Mammary epithelial cell (primary cell): Measurements from ENCODE around the gene CLCN2.

Experiments
- CTCF ChIP-seq, 2 donors: IDR thresholded peaks in 1 of 2; conservative IDR thresholded peaks in 1 of 2; 2 replicates each; pipeline ENCODE4 v1.5.1; 2011 to 2012; ENCODE audit warnings: inconsistent platforms in 2 of 2, low read length in 2 of 2, mild to moderate bottlenecking in 2 of 2, control low read depth in 1 of 2, low read depth in 1 of 2; ENCODE audit not compliant: insufficient read depth in 1 of 2; ENCODE audit errors: extremely low read depth in 1 of 2
- EZH2 ChIP-seq: IDR thresholded peaks from 2 replicates; pipeline ENCODE4 v1.6.1; 2012; ENCODE audit warnings: low read length, inconsistent platforms, borderline replicate concordance

DNA sequence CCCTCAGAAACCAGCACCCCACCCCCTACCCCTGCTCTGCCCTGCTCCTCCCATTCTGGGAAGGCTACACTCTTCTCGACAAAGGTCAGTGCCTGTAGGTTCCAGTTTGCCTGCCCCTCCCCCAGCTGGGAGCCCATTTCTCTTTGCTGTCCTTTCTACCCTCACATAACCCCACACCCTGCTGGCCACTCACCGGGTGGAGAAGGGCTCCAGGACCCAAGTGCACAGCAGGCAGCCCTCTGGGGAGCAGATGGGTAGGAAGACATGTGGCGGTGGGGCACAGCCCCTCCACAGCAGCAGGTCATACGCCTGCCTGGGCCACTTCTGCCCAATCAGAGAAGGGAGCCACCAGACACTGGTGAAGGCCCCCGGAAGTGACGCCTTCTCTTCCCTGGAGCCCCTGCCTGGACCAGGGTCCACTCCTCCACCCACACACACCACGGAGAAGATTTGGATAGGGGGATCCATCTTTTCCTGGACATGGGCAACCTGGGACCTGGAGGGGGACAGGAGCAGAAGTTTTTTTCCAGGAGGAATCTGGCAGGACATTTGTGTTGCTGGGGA is 16.6 kb upstream of the CLCN2 start, which contains the start of gene THPO:
- TF ChIP-seq CTCF (conservative IDR thresholded peaks at IDR 0.05 in 1 of 2, IDR thresholded peaks at IDR 0.05 in 1 of 2; ENCODE audit: extremely low read depth in 1 of 2, insufficient read depth in 1 of 2, low read depth in 1 of 2, low read length in 2 of 2) (no peak), EZH2 (no peak)
